ENCODE results near the gene YLPM1.

YLPM1 gene

GRCh38 chr14:74799765-74800164, 36.6 kb downstream of the YLPM1 start:
- Histone ChIP-seq H3K36me3 (ENCODE audit: low read depth) (peaks cover 77% of the 10 kb centered on the region), H3K27ac (ENCODE audit: poor library complexity, severe bottlenecking) (no peak overlapping the region)

GRCh38 chr14:74800780-74801179, 37.7 kb downstream of the YLPM1 start:
- H3K4me3 ChIP-seq (ENCODE audit: severe bottlenecking): no peak overlapping the region
- no peak for TF ChIP-seq CTCF (IDR thresholded peaks at IDR 0.05; ENCODE audit: poor library complexity, severe bottlenecking)
- no peak for DNase-seq (ENCODE audit: low spot score)
- no peaks in the 10 kb centered on the region for H3K9me3 ChIP-seq (ENCODE audit: severe bottlenecking)
- peaks cover 83% of the 10 kb centered on the region for H3K36me3 ChIP-seq (ENCODE audit: low read depth)
- peaks cover 4% of the 10 kb centered on the region for H3K27me3 ChIP-seq (ENCODE audit: insufficient read depth, poor library complexity, severe bottlenecking)
- no peak overlapping the region for H3K27ac ChIP-seq (ENCODE audit: poor library complexity, severe bottlenecking)
- ATAC-seq (ENCODE audit: low read depth): no peak
- no peaks in the 10 kb centered on the region for H3K4me1 ChIP-seq (ENCODE audit: insufficient read depth, poor library complexity, severe bottlenecking)

More at GRCh38 chr14:74799765-74800164, 36.6 kb downstream of the YLPM1 start:
- no peak for ATAC-seq (ENCODE audit: low read depth)
- no peaks in the 10 kb centered on the region for H3K9me3 ChIP-seq (ENCODE audit: severe bottlenecking)
- no peak for TF ChIP-seq CTCF (IDR thresholded peaks at IDR 0.05; ENCODE audit: poor library complexity, severe bottlenecking)
- H3K27me3 ChIP-seq (ENCODE audit: insufficient read depth, poor library complexity, severe bottlenecking): peaks cover 4% of the 10 kb centered on the region
- no peak overlapping the region for H3K4me3 ChIP-seq (ENCODE audit: severe bottlenecking)
- no peak for DNase-seq (ENCODE audit: low spot score)
- no peaks in the 10 kb centered on the region for H3K4me1 ChIP-seq (ENCODE audit: insufficient read depth, poor library complexity, severe bottlenecking)

- H3K4me1 ChIP-seq (ENCODE audit: insufficient read depth, poor library complexity, severe bottlenecking): no peaks in the 10 kb centered on the region
- peaks cover 4% of the 10 kb centered on the region for H3K27me3 ChIP-seq (ENCODE audit: insufficient read depth, poor library complexity, severe bottlenecking)
- no peak overlapping the region for H3K4me3 ChIP-seq (ENCODE audit: severe bottlenecking)
- no peak for ATAC-seq (ENCODE audit: low read depth)
- DNase-seq (ENCODE audit: low spot score): no peak
- H3K9me3 ChIP-seq (ENCODE audit: severe bottlenecking): no peaks in the 10 kb centered on the region
- H3K27ac ChIP-seq (ENCODE audit: poor library complexity, severe bottlenecking): no peak overlapping the region
- peaks cover 83% of the 10 kb centered on the region for H3K36me3 ChIP-seq (ENCODE audit: low read depth)
- no peak for TF ChIP-seq CTCF (IDR thresholded peaks at IDR 0.05; ENCODE audit: poor library complexity, severe bottlenecking)
These were observed 38.3 kb downstream of the YLPM1 start for GRCh38 chr14:74801396-74801795.

- TF ChIP-seq CTCF (IDR thresholded peaks at IDR 0.05; ENCODE audit: poor library complexity, severe bottlenecking): peak; percentile 89
- Histone ChIP-seq H3K9me3 (ENCODE audit: severe bottlenecking) (no peaks in the 10 kb centered on the region), H3K4me1 (ENCODE audit: insufficient read depth, poor library complexity, severe bottlenecking) (no peaks in the 10 kb centered on the region), H3K27me3 (ENCODE audit: insufficient read depth, poor library complexity, severe bottlenecking) (peaks cover 4% of the 10 kb centered on the region), H3K36me3 (ENCODE audit: low read depth) (peaks cover 96% of the 10 kb centered on the region), H3K27ac (ENCODE audit: poor library complexity, severe bottlenecking) (no peak overlapping the region), H3K4me3 (ENCODE audit: severe bottlenecking) (no peak overlapping the region)
- ATAC-seq (ENCODE audit: low read depth): peak; percentile 83
- DNase-seq (ENCODE audit: low spot score): no peak
These were observed 41.2 kb downstream of the YLPM1 start for GRCh38 chr14:74804219-74804825.

GRCh38 chr14:74807853-74808545, 44.9 kb downstream of the YLPM1 start:
- ATAC-seq (ENCODE audit: low read depth): no peak
- TF ChIP-seq CTCF (IDR thresholded peaks at IDR 0.05; ENCODE audit: poor library complexity, severe bottlenecking): no peak
- no peaks in the 10 kb centered on the region for H3K4me1 ChIP-seq (ENCODE audit: insufficient read depth, poor library complexity, severe bottlenecking)
- H3K27ac ChIP-seq (ENCODE audit: poor library complexity, severe bottlenecking): no peak overlapping the region
- H3K9me3 ChIP-seq (ENCODE audit: severe bottlenecking): no peaks in the 10 kb centered on the region
- H3K27me3 ChIP-seq (ENCODE audit: insufficient read depth, poor library complexity, severe bottlenecking): no peaks in the 10 kb centered on the region
- peaks cover 96% of the 10 kb centered on the region for H3K36me3 ChIP-seq (ENCODE audit: low read depth)
- DNase-seq (ENCODE audit: low spot score): no peak
- H3K4me3 ChIP-seq (ENCODE audit: severe bottlenecking): no peak overlapping the region

Data from RWPE2 (cell line).